GM21360 (cell line): ENCODE measurements around the gene MYH7B.

ENCODE experiments used
- ATAC-seq: cut with Tn5 transposase; IDR thresholded peaks from one replicate; pipeline ENCODE4 v1.9.1; 2021; ENCODE audit warnings: mild to moderate bottlenecking, moderate library complexity; ENCODE audit not compliant: unreplicated experiment

The MYH7B gene

GRCh38 chr20:34989118-34989517 is 33.5 kb downstream of the MYH7B start:
- no peak for ATAC-seq

DNA sequence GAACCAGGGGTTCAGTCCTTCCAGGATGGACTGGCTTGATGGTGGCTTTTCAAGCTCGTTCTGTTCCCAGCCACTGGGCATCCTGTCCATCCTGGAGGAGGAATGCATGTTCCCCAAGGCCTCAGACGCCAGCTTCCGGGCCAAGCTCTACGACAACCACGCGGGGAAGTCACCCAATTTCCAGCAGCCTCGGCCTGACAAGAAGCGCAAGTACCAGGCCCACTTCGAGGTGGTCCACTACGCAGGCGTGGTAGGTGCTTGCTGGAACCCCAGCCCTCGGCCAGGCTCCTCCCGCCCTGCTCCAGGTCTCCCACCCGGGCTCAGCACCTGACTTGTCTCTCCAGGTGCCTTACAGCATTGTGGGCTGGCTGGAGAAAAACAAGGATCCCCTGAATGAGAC is 34.0 kb downstream of the MYH7B start:
- no peak for ATAC-seq

DNA sequence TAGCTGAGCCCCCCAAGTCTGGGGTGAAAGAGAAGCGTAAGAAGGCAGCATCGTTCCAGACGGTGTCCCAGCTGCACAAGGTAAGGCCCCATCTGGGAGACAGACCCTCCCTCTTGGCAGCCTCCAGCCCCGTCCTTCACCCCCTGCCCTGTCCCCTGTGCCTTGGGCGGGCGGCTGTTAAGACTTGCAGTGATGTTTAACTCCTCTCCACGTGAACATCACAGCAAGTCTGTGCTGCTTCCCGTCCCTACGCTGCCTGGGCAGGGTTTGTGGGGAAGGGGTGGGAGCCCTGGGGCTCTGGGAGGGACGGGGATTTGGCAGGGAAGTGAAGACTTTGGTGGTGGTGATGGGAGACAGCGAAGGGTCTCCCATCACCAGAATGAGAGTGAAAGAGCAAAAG is 34.6 kb downstream of the MYH7B start:
- no peak for ATAC-seq

DNA sequence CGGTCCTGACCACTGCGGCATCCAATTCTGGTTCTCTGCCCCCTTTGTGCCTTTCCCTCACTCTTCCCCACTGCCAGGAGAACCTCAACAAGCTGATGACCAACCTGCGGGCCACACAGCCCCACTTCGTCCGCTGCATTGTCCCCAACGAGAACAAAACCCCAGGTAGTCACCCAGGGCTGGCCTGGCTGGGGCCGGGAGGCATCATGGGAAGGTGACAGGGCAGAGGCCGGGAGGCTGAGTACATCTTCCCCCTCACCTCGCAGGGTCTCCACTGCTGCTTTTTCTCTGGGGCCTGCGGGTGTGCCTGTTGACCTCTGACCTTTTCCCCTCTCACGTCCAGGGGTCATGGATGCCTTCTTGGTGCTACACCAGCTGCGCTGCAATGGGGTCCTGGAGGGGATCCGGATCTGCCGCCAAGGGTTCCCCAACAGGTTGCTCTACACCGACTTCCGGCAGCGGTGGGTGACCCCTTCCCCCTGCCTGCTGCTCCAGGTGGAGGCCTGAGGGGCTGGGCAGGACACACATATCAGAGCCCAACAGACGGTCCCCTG is 35.1 kb downstream of the MYH7B start:
- ATAC-seq, result no peak

DNA sequence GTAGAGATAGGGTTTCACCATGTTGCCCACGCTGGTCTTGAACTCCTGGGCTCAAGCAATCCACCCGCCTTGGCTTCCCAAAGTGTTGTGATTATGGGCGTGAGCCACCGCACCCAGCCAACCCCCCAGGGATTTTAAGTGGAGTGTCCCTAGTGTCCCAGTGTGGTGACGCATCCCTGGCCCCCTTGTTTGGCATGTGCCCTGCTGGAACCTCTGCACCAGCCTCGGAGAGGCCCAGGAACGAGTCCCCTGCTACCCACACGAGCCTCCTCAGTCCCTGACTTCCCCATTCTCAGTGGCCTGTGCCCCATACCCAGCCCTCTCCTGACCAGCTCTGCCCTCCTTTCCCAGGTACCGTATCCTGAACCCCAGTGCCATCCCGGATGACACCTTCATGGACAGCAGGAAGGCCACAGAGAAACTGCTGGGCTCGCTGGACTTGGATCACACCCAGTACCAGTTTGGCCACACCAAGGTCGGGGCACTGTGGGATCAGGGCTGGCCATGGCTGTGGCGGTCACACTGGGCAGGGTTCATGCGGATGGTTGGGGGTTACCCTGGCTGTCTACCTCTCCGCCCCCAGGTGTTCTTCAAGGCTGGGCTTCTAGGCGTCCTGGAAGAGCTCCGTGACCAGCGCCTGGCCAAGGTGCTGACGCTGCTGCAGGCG is 37.2 kb downstream of the MYH7B start:
- ATAC-seq, result no peak

DNA sequence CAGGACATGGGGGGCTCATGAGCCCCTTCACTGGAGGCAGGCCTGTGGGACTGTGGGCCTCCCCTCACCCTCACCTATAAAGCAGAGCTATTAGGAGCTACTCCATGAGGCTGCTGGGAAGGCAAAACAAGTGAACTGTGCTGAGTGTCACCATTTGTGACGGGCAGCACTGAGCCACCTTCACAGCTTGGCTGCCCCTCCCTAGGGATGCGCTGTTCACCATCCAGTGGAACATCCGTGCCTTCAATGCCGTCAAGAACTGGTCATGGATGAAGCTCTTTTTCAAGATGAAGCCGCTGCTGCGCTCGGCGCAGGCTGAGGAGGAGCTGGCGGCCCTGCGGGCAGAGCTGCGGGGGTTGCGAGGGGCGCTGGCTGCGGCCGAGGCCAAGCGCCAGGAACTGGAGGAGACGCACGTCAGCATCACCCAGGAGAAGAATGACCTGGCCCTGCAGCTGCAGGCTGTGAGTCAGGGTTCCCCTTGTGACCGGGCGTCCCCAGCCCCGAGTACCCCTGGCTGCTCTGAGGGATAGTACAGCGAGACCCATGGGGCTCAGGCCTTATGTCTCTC is 38.4 kb downstream of the MYH7B start:
- ATAC-seq, result no peak

DNA sequence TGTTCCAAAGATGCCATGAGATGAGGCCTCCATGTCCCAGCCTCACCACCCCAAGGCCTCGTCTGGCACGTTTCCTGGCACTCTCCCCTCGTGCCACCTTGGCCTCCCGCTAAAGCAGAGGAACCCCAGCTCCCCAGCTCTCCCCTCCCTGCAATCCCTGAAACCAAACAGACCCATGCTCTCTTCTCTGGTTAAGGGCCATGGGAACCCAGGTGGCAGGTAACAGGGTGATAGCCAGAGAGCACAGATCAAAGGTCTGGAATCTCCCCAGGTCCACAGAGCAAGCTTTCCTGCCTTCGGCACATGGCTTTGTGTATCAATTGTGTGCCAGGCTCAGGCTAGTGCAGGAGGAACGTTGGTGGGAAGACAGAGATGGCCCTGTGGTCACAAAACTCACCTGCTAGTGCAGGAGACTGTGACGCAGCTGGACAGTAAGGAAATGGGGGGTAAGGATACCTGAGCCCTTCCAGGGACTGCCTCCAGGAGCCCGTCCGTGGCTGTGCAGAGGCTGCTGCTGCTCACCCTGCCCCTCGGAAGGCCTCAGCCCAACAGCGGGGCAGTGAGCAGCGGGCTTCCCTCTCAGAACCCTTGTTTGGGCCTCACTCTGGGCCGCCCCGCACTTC is 39.0 kb downstream of the MYH7B start:
- ATAC-seq, result no peak

DNA sequence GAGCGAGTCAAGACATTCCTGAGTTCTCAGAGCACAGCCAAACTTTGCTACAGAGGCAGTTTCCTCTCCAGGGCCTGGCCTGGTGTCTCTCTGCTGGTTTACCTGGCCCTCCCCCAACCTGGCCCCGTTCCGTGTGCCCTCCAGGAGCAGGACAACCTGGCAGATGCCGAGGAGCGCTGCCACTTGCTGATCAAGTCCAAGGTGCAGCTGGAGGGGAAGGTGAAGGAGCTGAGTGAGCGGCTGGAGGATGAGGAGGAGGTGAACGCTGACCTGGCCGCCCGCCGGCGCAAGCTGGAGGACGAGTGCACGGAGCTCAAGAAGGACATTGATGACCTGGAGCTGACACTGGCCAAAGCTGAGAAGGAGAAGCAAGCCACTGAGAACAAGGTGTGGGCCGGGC is 39.5 kb downstream of the MYH7B start:
- ATAC-seq, result no peak

GRCh38 chr20:34995696-34996095 is 40.0 kb downstream of the MYH7B start:
- ATAC-seq, result no peak

DNA sequence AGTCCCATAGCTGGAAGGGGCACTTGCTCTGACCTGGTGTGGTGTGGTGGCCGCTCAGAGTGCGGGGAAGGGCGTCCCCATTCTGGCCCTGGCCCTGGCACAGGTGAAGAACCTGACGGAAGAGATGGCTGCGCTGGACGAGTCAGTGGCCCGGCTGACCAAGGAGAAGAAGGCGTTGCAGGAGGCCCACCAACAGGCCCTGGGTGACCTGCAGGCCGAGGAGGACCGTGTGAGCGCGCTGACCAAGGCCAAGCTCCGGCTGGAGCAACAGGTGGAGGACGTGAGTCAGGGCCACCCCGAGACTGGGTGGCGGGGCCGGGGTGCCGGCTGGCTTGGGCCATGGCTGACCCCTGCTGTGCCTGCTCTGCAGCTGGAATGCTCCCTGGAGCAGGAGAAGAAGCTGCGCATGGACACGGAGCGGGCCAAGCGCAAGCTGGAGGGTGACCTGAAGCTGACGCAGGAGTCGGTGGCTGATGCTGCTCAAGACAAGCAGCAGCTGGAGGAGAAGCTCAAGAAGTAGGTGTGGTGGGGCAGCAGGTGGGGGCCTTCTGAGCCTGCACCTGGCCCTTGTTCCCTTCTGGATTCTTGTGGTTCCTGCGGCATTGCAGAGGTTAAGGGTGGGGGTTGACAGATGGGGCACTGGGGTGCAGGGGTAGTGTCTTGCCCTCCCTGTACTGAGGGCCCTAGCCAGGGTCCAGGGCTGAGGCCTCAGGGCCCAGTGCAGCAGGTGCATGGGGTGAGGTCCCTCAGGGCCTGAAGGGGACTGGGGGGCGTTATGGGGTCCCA is 40.8 kb downstream of the MYH7B start:
- ATAC-seq, result no peak

GRCh38 chr20:34997131-34997561 is 41.5 kb downstream of the MYH7B start:
- no peak for ATAC-seq

GRCh38 chr20:34997774-34998173 is 42.1 kb downstream of the MYH7B start:
- no peak for ATAC-seq

DNA sequence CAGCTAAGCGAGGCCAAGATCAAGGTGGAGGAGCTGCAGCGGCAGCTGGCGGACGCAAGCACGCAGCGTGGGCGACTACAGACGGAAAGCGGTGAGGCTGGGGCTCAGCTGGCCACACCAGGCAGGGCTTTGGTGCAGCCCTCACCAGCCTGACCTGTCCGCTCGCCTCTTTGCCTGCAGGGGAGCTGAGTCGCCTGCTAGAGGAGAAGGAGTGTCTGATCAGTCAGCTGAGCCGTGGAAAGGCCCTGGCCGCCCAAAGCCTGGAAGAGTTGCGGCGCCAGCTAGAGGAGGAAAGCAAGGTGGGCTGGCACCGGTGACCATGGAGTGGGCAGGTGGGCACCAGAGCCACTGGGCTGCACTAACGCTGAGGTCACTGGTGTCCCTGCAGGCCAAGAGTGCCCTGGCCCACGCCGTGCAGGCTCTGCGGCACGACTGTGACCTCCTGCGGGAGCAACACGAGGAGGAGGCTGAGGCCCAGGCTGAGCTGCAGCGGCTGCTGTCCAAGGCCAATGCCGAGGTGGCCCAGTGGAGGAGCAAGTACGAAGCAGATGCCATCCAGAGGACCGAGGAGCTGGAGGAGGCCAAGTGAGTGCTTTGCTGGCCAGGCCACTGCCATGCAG is 42.8 kb downstream of the MYH7B start:
- no peak for ATAC-seq

DNA sequence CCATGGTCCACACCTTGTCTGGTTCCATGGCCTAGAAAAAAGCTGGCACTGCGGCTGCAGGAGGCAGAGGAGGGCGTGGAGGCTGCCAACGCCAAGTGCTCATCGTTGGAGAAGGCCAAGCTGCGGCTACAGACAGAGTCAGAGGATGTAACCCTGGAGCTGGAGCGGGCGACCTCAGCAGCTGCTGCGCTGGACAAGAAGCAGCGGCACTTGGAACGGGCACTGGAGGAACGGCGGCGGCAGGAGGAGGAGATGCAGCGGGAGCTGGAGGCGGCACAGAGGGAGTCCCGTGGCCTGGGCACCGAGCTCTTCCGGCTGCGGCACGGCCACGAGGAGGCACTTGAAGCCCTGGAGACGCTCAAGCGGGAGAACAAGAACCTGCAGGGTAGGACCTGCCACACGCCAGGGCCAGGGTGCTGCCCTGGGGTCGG is 43.4 kb downstream of the MYH7B start:
- ATAC-seq, result no peak

DNA sequence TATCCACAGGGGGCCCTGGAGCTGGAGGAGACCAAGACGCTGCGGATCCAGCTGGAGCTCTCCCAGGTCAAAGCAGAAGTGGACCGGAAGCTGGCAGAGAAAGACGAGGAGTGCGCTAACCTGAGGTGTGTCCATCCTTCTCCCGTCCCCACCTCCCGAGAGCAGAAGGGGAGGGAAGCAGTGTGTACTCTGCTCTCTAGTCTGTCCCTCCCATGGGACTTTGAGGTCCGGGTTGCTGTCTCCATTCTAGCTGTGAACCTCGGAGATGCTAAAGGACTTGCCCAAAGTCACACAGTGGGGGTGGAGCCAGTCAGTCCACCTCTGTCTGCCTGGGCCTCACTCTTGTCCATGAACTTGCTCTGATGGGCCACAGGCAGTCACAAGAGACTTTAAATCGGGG is 44.1 kb downstream of the MYH7B start:
- no peak for ATAC-seq

- no peak for ATAC-seq
Observed at GRCh38 chr20:35000311-35000921, 44.7 kb downstream of the MYH7B start.

DNA sequence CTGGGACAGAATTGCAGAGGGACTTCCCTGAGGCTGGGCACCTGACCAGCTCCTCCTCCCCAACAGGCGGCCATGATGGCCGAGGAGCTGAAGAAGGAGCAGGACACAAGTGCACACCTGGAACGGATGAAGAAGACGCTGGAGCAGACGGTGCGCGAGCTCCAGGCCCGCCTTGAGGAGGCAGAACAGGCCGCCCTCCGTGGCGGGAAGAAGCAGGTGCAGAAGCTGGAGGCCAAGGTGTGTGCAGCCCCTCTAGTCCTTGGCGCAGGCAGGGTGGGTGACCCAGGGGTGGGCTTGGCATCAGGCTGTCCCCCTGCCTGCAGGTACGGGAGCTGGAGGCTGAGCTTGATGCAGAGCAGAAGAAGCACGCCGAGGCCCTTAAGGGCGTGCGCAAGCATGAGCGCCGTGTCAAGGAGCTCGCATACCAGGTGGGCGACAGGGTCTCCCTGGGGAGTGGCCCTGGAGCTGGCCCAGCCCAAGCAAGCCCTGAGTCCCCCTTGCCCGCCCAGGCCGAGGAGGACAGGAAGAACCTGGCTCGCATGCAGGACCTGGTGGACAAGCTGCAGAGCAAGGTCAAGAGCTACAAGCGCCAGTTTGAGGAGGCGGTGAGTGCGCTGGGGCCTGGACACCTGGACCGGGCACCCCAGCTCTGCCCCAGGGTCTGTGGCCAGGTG is 45.4 kb downstream of the MYH7B start:
- no peak for ATAC-seq

GRCh38 chr20:35001596-35002362 is 46.1 kb downstream of the MYH7B start:
- ATAC-seq, result no peak
